GM21723 (cell line): ENCODE measurements around the gene STAB1.

ENCODE experiments used
- ATAC-seq: cut with Tn5 transposase; IDR thresholded peaks from one replicate; pipeline ENCODE4 v1.9.1; 2021; ENCODE audit warnings: mild to moderate bottlenecking, moderate library complexity; ENCODE audit not compliant: unreplicated experiment

Gene STAB1, protein sequence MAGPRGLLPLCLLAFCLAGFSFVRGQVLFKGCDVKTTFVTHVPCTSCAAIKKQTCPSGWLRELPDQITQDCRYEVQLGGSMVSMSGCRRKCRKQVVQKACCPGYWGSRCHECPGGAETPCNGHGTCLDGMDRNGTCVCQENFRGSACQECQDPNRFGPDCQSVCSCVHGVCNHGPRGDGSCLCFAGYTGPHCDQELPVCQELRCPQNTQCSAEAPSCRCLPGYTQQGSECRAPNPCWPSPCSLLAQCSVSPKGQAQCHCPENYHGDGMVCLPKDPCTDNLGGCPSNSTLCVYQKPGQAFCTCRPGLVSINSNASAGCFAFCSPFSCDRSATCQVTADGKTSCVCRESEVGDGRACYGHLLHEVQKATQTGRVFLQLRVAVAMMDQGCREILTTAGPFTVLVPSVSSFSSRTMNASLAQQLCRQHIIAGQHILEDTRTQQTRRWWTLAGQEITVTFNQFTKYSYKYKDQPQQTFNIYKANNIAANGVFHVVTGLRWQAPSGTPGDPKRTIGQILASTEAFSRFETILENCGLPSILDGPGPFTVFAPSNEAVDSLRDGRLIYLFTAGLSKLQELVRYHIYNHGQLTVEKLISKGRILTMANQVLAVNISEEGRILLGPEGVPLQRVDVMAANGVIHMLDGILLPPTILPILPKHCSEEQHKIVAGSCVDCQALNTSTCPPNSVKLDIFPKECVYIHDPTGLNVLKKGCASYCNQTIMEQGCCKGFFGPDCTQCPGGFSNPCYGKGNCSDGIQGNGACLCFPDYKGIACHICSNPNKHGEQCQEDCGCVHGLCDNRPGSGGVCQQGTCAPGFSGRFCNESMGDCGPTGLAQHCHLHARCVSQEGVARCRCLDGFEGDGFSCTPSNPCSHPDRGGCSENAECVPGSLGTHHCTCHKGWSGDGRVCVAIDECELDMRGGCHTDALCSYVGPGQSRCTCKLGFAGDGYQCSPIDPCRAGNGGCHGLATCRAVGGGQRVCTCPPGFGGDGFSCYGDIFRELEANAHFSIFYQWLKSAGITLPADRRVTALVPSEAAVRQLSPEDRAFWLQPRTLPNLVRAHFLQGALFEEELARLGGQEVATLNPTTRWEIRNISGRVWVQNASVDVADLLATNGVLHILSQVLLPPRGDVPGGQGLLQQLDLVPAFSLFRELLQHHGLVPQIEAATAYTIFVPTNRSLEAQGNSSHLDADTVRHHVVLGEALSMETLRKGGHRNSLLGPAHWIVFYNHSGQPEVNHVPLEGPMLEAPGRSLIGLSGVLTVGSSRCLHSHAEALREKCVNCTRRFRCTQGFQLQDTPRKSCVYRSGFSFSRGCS (N-terminal part only)

DNA sequence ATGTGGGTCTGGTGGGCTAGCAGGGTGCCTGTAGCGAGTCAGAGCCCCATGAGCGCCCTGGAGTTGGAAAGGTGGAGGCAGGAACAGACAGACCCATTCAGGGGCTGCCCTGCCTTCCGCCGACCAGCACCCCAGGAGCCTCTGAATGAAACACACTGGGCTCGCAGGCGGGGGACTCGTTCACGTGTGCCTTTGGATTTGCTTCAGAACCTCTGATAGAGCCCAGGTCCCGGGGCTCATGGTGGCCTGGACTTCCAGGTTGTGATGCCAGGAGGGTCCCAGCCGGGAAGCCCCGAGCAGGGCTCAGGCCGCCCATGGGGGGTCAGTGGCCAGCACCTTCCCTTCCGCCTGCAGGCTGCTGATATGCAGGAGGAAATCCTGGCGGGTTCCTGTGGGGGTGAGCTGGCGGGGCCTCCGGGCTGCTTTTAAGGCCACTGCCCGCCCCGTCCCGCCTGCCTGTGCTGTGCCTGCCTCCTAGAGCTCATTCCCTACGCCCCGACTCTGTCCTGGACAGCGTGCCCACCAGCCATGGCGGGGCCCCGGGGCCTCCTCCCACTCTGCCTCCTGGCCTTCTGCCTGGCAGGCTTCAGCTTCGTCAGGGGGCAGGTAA, at the start of gene STAB1:
TSS of gene STAB1 (plus strand) at position 453 of the 610 bp plus-strand sequence. CDS start at position 529, 76 bp downstream.
- ATAC-seq, result no peak

DNA sequence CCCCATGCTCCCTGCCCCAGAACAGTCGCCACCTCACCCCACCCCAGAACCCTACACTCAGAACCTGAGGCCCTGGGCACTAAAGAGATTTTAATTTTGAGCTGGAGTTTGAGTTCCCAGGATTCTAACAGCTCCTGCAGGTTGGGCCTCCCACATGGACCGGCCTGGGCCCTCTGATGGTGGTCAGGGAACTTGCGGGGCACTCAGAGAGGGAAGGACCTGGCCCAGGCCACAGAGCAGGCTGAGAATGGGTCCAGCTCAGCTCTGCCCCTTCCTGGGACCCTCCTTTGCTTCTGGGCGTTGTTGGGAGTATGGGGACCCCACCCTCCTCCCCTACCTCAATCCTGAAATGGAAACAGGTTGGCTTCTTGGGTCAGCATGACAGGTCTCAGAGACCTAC, 49.1 kb upstream of the STAB1 start:
- no peak for ATAC-seq

DNA sequence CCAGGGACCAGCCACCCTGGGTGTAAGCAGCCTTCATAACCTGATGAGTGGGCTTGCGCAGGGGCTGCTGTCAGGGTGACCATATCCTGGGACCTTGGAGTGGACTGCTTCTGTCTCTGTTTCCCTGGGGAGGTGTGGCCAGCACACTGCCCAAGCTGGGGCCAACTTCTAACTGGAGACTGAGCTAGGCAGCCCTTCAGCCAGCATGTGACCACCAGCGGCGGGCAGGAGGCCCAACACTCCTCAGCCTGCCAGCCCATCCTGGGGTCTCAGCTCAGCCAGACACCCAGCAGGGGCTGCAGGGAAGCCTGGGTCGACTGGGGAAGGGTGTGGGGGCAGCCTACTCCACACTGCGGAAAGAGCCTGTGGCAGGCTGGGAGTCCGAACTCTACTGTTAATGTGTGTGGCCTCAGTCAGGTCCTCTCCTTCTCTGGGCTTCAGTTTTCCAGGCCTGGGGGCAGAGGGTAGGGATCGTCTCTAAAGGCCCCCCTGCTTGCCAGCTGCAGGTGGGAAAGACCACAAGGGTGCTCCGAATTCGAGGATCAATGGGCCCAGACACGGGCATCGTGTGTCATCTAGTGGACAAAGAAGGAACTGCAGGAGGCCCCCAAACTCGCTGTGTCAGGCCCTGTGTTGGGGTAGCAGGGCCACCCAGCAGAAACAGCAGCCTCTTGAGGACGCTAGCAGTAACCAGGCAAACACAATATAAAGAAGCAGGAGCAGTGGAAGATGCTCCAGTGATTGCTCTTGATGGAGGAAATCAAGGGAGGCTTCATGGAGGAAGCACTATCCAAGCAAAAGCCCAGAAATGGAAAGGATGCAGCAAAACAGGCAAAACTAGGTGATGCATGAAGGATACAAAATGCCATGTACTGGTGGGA, 48.3 kb upstream of the STAB1 start:
- ATAC-seq, result peak; percentile 53

DNA sequence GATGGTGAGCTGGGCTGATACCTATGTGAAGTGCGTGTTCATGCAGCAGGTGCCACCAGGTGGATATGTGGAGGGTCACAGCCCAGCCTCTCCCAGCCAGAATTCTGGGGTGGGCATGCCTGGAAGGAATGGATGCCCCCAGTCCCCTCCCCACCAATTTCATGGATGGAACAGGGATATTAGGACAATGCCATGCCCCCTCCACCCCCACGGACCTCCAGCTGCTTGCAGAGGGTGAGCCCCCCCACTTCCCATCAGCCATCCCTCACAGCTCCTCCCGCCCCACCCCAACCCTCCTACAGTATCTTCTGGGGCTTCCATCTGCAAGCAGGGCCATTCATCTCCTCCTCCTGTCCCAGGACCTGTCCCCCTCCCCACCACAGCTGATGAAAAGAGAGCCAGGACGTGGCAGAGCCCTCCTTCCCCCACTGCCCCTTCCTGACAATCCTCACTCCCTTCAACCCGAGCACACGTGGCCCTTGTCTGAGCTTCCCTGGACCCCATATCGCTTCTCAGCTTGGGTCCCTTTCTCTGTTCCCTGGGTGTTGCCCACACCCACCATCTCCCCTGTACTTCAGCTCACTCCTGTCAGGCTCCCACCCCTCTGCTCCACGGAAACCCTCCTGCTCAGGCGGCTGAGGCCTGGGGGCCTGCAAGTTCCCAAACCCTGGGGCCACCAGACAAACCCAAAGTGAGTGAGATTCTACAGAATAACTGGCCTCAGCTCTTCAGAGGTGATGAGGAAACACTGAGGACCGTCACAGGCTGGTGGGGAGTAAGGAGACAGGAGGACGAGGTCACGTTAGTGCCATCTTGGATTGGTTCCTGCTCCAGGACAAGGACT, 47.4 kb upstream of the STAB1 start:
- ATAC-seq, result no peak

DNA sequence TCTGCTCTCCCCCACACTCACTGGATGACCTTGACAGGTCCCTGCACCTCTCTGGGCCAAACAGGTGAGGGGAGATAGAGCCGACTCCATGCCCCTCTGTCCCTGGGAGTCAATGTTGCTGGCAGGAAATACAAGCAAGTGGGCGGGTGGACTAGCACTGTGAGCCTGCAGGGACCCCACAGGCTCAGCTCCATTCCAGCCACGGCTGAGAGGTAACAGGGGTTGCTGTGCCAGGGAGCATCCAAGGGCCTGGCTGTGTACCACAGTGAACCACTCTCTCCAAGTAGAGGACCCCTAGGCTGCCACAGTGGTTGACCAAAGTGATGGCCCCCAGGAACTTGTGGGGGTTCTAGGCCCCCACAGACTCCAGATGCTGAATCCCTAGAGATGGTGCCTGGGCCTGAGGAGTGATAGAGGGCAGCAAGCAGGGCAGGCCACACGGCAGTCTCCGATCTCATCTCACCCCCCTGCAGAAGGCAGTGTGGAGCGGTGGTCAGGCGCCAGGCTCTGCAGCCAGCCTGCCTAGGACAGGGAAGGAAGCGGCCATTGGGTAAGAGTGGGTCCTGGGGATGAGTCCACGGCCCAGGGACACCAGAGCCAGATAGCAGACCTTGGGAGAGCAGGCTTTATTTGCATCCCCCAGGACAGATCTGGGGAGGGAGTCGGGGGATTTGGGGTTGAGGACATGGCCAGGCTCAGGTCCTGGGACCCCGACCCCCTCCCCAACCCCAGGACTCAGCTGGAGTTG, 44.5 kb upstream of the STAB1 start:
- no peak for ATAC-seq

DNA sequence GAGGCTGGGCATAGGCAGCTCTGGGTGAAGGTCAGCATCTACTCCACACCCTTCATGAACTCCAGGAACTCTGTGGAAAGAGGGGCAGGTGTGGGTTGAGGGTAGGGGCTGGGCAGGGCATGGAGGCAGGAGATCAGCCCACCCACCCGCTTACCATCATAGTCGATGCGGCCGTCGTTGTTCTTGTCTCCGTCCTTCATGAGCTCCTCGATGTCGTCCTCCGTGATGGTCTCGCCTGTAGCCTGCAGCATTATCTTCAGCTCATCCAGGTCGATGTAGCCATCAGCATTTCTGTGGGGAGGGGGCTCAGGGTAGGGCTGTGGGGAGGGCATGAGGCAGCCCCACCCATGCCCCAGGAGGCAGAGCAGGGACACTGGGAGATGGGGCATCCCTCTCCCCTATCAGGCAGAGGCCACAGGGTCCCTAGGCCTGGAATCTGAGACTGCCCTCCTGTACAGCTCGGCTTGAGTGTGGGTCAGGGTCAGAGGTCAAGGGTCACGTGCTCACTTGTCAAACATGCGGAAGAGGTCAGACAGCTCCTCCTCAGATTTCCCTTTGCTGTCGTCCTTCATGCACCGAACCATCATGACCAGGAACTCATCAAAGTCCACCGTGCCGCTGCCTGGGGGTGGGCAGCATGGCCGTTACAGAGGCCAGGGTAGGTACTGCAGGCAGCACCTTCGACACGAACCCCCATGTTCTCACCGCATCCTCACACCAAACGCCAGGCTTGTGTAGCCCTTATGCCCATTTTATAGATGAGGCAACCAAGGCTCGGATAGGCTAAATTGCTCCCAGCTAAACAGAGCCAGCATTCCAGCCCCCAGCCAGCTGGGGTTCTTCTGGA, 43.7 kb upstream of the STAB1 start:
- no peak for ATAC-seq

DNA sequence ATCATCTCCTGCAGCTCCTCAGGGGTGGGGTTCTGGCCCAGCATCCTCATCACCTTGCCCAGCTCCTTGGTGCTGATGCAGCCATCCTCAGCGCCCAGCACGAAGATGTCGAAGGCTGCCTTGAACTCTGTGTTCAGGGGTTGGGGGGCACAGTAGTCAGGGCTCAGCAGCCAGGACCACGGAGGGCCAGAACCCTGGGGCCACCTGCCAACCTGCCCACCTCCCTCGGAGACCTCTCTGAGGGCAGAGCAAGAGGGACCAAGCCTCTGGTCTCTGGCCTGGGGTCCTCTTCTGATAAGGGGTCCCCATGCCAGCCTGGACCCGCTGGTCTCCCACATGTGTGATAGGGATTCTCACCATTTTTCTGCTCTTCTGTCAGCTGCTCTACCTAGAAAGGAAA, 43.0 kb upstream of the STAB1 start:
- ATAC-seq, result no peak

DNA sequence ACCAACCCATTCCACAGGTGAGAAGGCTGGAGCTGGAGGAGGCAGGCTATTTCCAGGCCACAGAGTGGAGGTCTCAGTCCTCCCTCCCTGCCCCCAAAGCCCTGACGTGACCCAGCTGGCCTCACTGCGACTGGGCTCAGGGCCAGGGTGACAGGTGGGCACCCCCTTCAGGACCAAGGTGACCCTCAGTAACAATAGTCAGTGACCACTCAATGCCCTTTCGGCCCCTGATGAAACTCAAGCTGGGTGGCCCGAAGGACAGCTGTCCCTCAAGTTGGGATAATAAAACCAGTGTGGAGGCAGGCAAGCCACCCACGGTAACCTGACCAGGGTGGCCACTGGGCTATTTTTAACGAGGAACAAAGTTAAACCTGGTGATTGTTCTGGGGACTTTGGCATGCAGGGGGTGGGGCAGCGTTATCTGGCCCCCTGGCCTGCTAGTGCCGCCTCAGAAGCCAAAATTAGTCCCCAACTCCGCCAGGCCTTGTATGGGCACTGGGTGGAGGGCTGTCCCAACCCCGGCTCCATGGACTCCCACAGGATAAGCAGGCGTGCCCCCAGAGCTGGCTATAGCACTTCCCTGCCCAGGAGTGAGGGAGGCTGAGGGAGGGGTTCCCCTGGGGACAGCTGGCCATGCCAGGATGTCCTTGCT, 42.4 kb upstream of the STAB1 start:
- no peak for ATAC-seq

DNA sequence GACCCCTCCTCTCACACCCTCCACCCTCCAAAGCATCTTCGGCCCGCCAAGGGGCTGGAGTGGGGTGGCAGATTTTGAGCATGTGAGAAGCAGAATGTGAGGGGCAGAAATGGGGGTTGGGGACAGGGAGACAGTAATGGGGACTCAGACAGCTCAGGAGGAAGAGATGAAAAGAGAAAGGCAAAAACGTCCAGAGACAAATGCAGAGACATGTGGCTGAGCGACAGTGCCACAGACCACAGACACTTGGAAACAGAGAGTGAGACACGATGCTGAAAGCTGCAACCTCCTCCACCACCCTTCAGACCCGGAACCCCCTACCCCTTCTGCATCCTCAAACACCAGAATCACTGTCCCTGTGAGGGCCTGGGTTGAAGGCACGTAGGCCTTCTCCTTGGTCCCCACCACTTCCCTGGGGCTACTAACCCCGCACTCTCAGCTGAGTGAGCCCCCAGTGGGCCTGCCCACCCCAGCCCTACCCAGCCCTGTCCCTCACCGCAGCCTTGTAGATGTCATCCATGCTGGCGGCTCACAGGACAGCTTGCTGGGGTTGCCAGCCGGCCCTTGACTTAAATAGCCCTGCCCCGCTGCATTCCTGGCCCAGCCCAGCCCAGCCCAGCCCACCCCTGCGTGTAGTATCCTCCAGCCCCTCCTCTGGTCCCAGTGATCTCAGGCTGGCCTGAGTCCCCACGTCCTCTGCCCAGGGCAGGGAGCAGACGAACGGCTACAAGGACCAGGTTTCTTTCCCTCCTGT, 41.5 kb upstream of the STAB1 start, which contains the start of gene TNNC1:
TSS of gene TNNC1 (minus strand) at position 546 of the 754 bp plus-strand sequence. CDS start at position 520, 26 bp downstream.
- ATAC-seq, result no peak

DNA sequence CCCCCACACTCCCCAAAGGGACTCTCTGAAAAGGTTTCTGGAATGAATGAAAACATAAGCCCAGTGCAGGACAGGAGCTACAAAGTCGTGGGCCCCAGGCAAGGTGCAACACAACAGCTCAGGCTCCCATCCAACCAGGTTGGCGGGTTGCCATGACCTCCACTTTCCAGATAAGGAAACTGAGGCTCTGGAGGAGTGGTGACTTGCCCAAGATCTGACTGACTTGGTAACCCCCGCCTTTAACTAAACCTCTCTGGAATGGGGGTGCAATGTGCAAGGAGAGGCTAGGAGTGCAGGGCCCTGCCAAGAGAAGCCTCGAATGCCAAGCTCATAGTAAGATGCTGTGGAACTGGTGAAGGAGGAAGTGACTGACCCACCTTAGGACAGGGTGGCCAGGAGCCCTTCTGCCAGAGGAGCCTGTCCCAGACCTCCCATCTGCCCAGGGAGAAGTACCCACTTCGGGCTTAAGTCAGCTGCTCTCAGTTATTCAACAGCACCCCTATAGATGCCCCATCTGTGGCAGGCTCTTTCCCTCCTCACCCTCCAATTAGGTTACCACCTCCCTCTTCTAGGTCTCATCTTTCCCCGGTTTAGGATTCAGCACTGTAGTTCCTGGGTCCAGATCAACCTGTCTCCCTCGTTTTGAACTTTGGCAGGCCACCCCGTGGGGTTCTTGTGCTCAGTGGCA, 40.7 kb upstream of the STAB1 start:
- no peak for ATAC-seq

DNA sequence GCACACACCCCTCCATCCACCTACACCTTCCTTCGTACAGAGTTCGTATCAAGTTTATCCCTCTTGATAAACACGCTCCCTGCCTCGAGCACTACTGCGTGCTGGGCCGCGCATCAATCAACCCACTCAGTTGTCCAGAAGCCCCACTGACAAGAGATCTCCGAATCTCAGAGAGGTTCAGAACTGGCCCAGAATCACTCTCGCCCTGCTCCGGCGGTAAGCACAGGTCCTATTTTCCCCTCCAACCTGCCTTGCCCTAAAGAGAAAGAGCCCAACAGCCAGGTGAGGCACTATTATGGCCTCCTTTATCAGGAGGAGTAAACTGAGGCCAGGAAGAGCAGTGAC, 40.2 kb upstream of the STAB1 start:
- no peak for ATAC-seq

DNA sequence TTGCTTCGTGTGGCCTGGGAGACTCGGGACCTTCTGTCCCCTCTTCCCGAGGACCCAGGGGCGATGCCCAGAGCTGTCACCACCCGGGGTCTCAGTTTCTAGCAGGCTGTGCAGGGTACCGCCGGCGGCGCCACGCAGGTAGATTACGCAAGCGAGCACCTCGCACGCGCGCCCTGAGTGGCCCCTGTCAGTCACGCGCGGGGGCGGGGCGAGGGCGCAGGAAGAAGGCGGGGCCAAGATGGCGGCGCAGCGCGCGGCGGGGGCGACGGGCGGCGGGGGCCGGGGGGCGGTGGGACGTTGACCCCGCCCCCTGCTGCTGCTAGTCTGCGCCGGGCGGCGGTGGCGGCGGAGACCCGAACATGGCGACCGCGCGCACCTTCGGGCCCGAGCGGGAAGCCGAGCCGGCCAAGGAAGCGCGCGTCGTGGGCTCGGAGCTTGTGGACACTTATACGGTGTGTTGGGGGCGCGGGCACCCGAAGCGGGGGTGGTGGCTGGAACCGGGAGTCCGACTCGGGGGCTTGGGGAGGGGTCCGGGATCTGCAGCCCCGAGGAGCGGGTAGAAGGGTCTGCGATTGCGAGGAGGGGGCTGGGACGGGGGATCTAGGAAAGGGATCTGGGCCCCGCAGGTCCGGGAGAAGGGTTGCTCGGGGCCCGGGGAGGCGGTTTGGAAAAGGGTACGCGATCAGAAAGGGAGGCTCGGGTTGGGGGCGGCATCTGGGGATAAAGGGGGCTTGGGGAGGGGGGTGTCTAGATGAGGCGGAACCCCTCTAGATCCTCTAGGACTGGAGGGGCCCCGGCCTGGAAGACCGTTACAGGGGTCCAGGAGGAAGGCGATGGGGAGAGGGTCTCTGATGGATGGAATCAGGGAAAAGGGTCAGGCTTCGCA, 39.6 kb upstream of the STAB1 start, which contains the start of gene NISCH:
TSS of gene NISCH (plus strand) at position 322 of the 886 bp plus-strand sequence. CDS start at position 360, 38 bp downstream.
- peak; percentile 72 for ATAC-seq

DNA sequence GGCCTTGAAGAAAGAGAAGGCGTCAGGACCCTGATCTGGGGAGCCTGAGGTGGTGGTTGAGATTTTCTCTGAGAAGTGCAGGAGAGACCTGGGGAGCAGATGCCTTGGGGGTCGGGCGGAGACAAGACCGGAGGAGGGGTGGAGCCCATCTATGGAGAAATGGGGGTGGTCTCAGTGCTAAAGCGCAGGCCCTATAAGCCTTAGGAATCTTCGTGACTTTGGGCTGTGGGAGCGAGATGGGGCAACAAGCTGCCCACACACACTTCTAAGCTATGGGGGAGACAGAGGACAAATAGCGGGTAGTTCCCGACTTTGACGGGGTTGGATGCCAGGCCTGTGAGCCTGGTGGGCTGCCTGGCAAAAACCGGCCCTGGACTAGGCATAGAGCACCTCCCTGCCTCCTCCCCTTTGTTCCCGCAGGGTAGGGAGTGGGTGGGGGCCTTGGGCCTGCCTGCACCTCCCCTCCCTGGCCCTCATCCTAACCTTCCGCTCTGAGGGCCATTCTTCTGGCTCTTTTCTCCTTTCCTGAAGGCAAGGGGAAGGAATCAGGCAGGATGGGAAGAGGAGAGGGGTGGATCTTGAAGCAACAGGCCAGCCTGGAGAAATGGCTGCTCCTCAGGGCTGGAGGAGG, 38.9 kb upstream of the STAB1 start:
- ATAC-seq, result no peak

DNA sequence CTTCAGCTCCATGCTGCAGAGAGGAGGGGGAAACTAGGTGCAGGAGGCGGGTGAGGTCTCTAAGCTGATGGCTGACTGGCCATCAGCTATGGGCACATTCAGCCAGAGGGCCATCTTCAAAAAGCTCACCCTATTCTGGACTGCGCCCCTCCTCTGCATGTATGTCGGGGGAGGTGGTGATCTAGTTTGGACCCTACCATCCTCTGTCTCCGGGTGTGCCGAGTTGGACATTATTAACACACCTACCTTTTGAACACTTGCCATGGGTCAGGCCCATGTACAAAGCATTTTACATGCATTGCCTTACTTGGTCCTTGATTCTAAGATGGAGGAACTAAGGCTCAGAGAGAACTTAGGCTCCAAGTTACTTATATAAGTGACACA, 38.3 kb upstream of the STAB1 start:
- no peak for ATAC-seq
